Astrocyte (in vitro differentiated cells and primary cell): Measurements from ENCODE around the gene TMEM150A.

Source experiments
- CTCF ChIP-seq: IDR thresholded peaks from 2 replicates; pipeline ENCODE4 v1.5.1; 2011; ENCODE audit warnings: low read depth, mild to moderate bottlenecking, inconsistent platforms, low read length, moderate library complexity; ENCODE audit not compliant: insufficient read depth
- EZH2 ChIP-seq: IDR thresholded peaks from 2 replicates; pipeline ENCODE4 v1.6.1; 2012; ENCODE audit warnings: mild to moderate bottlenecking, low read length, inconsistent platforms; ENCODE audit not compliant: insufficient read depth

GRCh38 chr2:85577063-85577385, 25.5 kb downstream of the TMEM150A start:
- TF ChIP-seq CTCF (no peak), EZH2 (no peak)
